Motor neuron (in vitro differentiated cells): Measurements from ENCODE around the gene SCO2. TPM values are rescaled to one million over a fixed set of nuclear protein-coding genes. Genes with fewer than 3 reads are reported as not detected.
A peak's percentile ranks its signal among the peaks of the same experiment; 100 is the strongest.

Experiments
- ATAC-seq, 8 experiments: fragments of 200-7000 bp; cut with Tn5 transposase; replicated peaks in 6 of 8; 2 replicates each; pipeline ENCODE4 v1.8.0; 2021; ENCODE audit warnings: mild to moderate bottlenecking in 8 of 8, moderate library complexity in 8 of 8
- H3K27ac ChIP-seq, 2 donors: fragments of 250-450 bp; sonication (Bioruptor Pico); 2 replicates each; pipeline ENCODE4 v1.9.0; 2021; ENCODE audit warnings: antibody characterized with exemption in 2 of 2, mild to moderate bottlenecking in 2 of 2, moderate library complexity in 1 of 2
- H3K4me1 ChIP-seq, 2 donors: fragments of 250-450 bp; sonication (Bioruptor Pico); replicated peaks in 1 of 2; 2 replicates each; pipeline ENCODE4 v1.6.1; 2021; ENCODE audit warnings: antibody characterized with exemption in 2 of 2, mild to moderate bottlenecking in 2 of 2, moderate library complexity in 1 of 2
- H3K4me3 ChIP-seq, 5 donors: fragments of 250-450 bp; sonication (Bioruptor Pico); 2 replicates each; pipeline ENCODE4 v1.9.0; 2021; ENCODE audit warnings: antibody characterized with exemption in 5 of 5, mild to moderate bottlenecking in 5 of 5, moderate library complexity in 4 of 5
- WGBS, 10 experiments: fragments of 450-650 bp; shearing (Covaris generic); methylation state at CpG; one replicate each; pipeline ENCODE4 v1.0.0; 2022; 5-methylcytosine and 5-hydroxymethylcytosine counted together
- in situ Hi-C, 9 experiments: fragments of 400-800 bp; cut with MboI; loops; one replicate each; pipeline ENCODE4 v1.15.0; 2021; ENCODE audit warnings: low sequenced_read_pairs in 9 of 9, low pct_unique_long_range_greater_than_20kb in 2 of 9; ENCODE audit not compliant: unreplicated experiment in 9 of 9
- total RNA-seq, 8 experiments: library from RNA; unstranded; fragments of 300-600 nt; gene quantifications; 2 replicates each; pipeline versions ENCODE4 v1.2.3 to v1.2.4, GENCODE V29; 2022

The SCO2 gene
- total RNA-seq, 8 experiments from 2014 or later, result 0.64 to 2.2 (median 1.2) TPM

- WGBS, 10 experiments, result 40 to 100% (median 77%) methylated on average over 1 to 3 of the region's 11 CpGs; no CpG with 5 or more reads in 6 of the 10 experiments
- Histone ChIP-seq H3K27ac (no peak overlapping the region), H3K4me3 (no peak overlapping the region), H3K4me1 (peaks cover 11 to 20% of the 10 kb centered on the region in 2 donors)
- ATAC-seq, result no peak
- in situ Hi-C loops, result no loop called here
Measured at GRCh38 chr22:50479721-50480120, 45.7 kb downstream of the SCO2 start.

- no peak overlapping the region for H3K4me3 ChIP-seq
- peaks cover 19 to 28% of the 10 kb centered on the region in 2 donors for H3K4me1 ChIP-seq
- whole genome bisulfite sequencing, 10 experiments, result 70 to 100% (median 81%) methylated on average over 1 to 3 of the region's 12 CpGs; no CpG with 5 or more reads in 5 of the 10 experiments
- ATAC-seq, result no peak
- H3K27ac ChIP-seq, result no peak overlapping the region
- in situ Hi-C loops, result no loop called here
Measured at GRCh38 chr22:50477923-50478322, 47.5 kb downstream of the SCO2 start.

GRCh38 chr22:50476868-50477267, 48.5 kb downstream of the SCO2 start:
- WGBS, 10 experiments, result 40 to 59% methylated on average over 2 of the region's 7 CpGs; no CpG with 5 or more reads in 8 of the 10 experiments
- in situ Hi-C loops, result no loop called here
- Histone ChIP-seq H3K27ac (peak overlapping the region in 1 of 2 donors; percentile 16), H3K4me3 (no peak overlapping the region), H3K4me1 (peaks cover 24 to 25% of the 10 kb centered on the region in 2 donors)
- peak in 5 of 8 experiments; percentile 3 to 40 (median 34) for ATAC-seq

GRCh38 chr22:50475652-50476002, 49.8 kb downstream of the SCO2 start:
- in situ Hi-C loops, result no loop called here
- Histone ChIP-seq H3K4me1 (peaks cover 23 to 24% of the 10 kb centered on the region in 2 donors), H3K4me3 (peak overlapping the region in 3 of 5 donors; percentile 94 to 99 (median 98)), H3K27ac (no peak overlapping the region)
- 74 to 100% (median 95%) methylated on average over 1 to 6 of the region's 6 CpGs; no CpG with 5 or more reads in 4 of the 10 experiments for WGBS, 10 experiments
- no peak for ATAC-seq

- Histone ChIP-seq H3K27ac (peak within 1 kb of the TSS; percentile 64 to 76), H3K4me3 (peak within 1 kb of the TSS; percentile 89 to 99 (median 94)), H3K4me1 (peaks cover 26 to 27% of the 10 kb centered on the region in 2 donors)
- 0 to 50% (median 0%) methylated on average over 1 to 6 of the region's 97 CpGs; no CpG with 5 or more reads in 5 of the 10 experiments for WGBS, 10 experiments
- peak; percentile 70 to 89 (median 84) for ATAC-seq
- in situ Hi-C loops, result no loop called here
Measured at GRCh38 chr22:50474710-50475651, 50.4 kb downstream of the SCO2 start, which contains the start of gene SBF1. TSS of gene SBF1 (minus strand) at chr22:50475035. CDS start at chr22:50474840, 195 bp downstream.

GRCh38 chr22:50473855-50474671, 51.3 kb downstream of the SCO2 start:
- in situ Hi-C loops, result no loop called here
- peak overlapping the region; percentile 89 to 99 (median 94) for H3K4me3 ChIP-seq
- ATAC-seq, result peak; percentile 23 to 68 (median 58)
- H3K27ac ChIP-seq, result peak overlapping the region; percentile 64 to 76
- peaks cover 26 to 27% of the 10 kb centered on the region in 2 donors for H3K4me1 ChIP-seq
- WGBS, 10 experiments, result 0 to 20% (median 7%) methylated on average over 1 to 19 of the region's 62 CpGs; no CpG with 5 or more reads in 3 of the 10 experiments

Other genes with a start within 250 kb of the SCO2 start
- 100 to 1,000 TPM in 1 of 8 experiments, 10 to 100 TPM in 7; 36.8 to 104 (median 59.6) TPM for gene PLXNB2, start 218.0 kb downstream of the SCO2 start, total RNA-seq
- 10 to 100 TPM in 4 of 8 experiments, 1 to 10 TPM in 4; 1.7 to 15.3 (median 10.6) TPM for gene DENND6B, start 198.6 kb downstream of the SCO2 start, total RNA-seq
- 10 to 100 TPM; 25.1 to 75.6 (median 40.4) TPM for gene PPP6R2, start 182.3 kb downstream of the SCO2 start, total RNA-seq
- 10 to 100 TPM; 37.5 to 94.4 (median 60.3) TPM for gene SBF1, start 50.6 kb downstream of the SCO2 start, total RNA-seq
- gene ADM2, start 44.1 kb downstream of the SCO2 start, total RNA-seq, result 1 to 10 TPM in 5 of 8 experiments, under 1 TPM in 3; 0.09 to 7.6 (median 1.2) TPM
- under 1 TPM in 4 of 8 experiments, not detected in 4; 0.13 to 0.52 (median 0.36) TPM for gene MIOX, start 38.7 kb downstream of the SCO2 start, total RNA-seq
- 10 to 100 TPM; 20.2 to 44.9 (median 39.9) TPM for gene LMF2, start 17.9 kb downstream of the SCO2 start, total RNA-seq
- gene NCAPH2, start 17.4 kb downstream of the SCO2 start, total RNA-seq, result 10 to 100 TPM; 12.1 to 59.7 (median 39.5) TPM
- 10 to 100 TPM in 1 of 8 experiments, 1 to 10 TPM in 6, under 1 TPM in 1; 0.87 to 10.6 (median 3.9) TPM for gene TYMP, start 4.4 kb upstream of the SCO2 start, total RNA-seq
- 1 to 10 TPM in 2 of 8 experiments, under 1 TPM in 6; 0.16 to 1.5 (median 0.40) TPM for gene KLHDC7B, start 20.3 kb upstream of the SCO2 start, total RNA-seq
- 1 to 10 TPM in 1 of 8 experiments, under 1 TPM in 1, not detected in 6; 0.87 to 1.2 TPM for gene SYCE3, start 37.3 kb upstream of the SCO2 start, total RNA-seq
- gene CPT1B, start 52.8 kb upstream of the SCO2 start, total RNA-seq, result 10 to 100 TPM in 3 of 8 experiments, 1 to 10 TPM in 5; 2.8 to 17.7 (median 9.6) TPM
- gene CHKB, start 57.3 kb upstream of the SCO2 start, total RNA-seq, result 10 to 100 TPM; 19.0 to 71.7 (median 33.1) TPM
- 10 to 100 TPM in 5 of 8 experiments, 1 to 10 TPM in 1, under 1 TPM in 2; 0.41 to 38.1 (median 27.4) TPM for gene MAPK8IP2, start 75.2 kb upstream of the SCO2 start, total RNA-seq
- 10 to 100 TPM in 6 of 8 experiments, 1 to 10 TPM in 2; 7.1 to 43.4 (median 13.2) TPM for gene ARSA, start 102.6 kb upstream of the SCO2 start, total RNA-seq
- gene SHANK3, start 147.2 kb upstream of the SCO2 start, total RNA-seq, result 1 to 10 TPM in 5 of 8 experiments, under 1 TPM in 3; 0.41 to 7.8 (median 5.2) TPM
- gene ACR, start 212.6 kb upstream of the SCO2 start, total RNA-seq, result under 1 TPM in 4 of 8 experiments, not detected in 4; 0.33 to 1.00 (median 0.63) TPM